Peyer's patch (tissue), 4 donors: Measurements from ENCODE around the gene RAPGEF5.

Experiments used
- POLR2A ChIP-seq, 2 donors: fragments of 450-650 bp; IDR thresholded peaks; one replicate each; pipeline ENCODE4 v1.5.1; 2017; ENCODE audit warnings: antibody characterized with exemption in 2 of 2, mild to moderate bottlenecking in 2 of 2, moderate library complexity in 2 of 2
- TF ChIP-seq, protein P1 (sequence below), 6 experiments: fragments of 450-650 bp in 4 of 6; fragments of 200-600 bp in 2 of 6; sonication (generic) in 1 of 6; IDR thresholded peaks; one replicate each; pipeline ENCODE4 v1.5.1; 2017 to 2019; ENCODE audit warnings: antibody characterized with exemption in 6 of 6, mild to moderate bottlenecking in 3 of 6, moderate library complexity in 1 of 6

DNA sequence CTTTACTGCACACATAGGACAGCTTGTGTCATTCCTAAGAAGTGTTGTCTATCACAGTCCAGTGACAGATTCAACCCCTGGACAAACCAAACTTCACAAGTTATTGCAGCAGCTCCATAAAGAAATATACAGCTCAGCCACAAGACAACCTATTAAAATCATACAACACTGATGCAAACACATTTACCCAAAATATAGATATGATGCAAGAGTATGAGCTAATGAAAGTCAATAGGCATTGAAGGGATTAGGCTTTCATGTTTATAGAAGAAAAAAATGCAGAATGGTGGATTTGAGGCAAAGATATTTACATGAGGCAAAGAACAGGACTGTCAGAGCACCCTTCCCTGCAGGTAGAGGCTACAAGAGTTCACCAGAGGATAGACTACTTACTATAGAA is 14.9 kb upstream of the RAPGEF5 start:
- TF ChIP-seq, protein P1, sequence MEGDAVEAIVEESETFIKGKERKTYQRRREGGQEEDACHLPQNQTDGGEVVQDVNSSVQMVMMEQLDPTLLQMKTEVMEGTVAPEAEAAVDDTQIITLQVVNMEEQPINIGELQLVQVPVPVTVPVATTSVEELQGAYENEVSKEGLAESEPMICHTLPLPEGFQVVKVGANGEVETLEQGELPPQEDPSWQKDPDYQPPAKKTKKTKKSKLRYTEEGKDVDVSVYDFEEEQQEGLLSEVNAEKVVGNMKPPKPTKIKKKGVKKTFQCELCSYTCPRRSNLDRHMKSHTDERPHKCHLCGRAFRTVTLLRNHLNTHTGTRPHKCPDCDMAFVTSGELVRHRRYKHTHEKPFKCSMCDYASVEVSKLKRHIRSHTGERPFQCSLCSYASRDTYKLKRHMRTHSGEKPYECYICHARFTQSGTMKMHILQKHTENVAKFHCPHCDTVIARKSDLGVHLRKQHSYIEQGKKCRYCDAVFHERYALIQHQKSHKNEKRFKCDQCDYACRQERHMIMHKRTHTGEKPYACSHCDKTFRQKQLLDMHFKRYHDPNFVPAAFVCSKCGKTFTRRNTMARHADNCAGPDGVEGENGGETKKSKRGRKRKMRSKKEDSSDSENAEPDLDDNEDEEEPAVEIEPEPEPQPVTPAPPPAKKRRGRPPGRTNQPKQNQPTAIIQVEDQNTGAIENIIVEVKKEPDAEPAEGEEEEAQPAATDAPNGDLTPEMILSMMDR (IDR thresholded peaks at IDR 0.05): no peak
- TF ChIP-seq POLR2A (IDR thresholded peaks at IDR 0.05): no peak
